HG03064 (cell line): ENCODE results near the gene MACROD2.

Experiments used
- ATAC-seq: cut with Tn5 transposase; IDR thresholded peaks from one replicate; pipeline ENCODE4 v1.9.1; 2021; ENCODE audit warnings: low read depth; ENCODE audit not compliant: unreplicated experiment

The MACROD2 gene

DNA sequence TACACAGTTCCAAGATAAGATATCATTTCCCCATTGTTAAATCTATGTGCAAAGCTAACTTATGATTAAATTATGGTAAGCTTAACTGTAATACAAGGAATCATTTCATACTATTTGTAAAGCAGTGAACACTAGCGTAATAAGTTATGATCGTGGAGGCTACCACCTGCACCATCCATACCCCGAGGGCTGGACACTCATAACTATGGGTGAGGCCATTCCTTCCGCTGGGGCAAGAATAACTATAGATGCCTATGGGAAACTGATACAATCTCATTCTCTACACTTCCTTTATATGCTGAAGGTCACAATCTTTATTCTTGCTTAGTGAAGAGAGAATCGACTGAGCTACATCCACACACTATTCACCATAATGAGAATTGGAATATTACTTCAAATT, 1258.1 kb downstream of the MACROD2 start:
- ATAC-seq, result no peak

- ATAC-seq, result no peak
These were observed 1261.6 kb downstream of the MACROD2 start for GRCh38 chr20:15256676-15257568.

DNA sequence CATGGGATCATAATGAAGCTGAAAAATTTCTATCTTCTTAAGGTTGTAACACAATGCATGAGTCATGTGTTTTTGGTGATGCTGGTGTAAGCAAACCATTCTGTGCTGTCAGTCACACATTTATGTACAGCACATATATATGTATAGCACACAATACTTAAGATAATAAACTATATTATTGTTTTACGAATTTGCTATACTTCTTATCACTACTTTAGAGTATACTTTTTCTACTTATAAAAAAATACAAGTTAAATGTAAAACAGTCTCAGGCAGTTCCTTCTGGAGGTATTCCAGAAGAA, 1262.2 kb downstream of the MACROD2 start:
- no peak for ATAC-seq

DNA sequence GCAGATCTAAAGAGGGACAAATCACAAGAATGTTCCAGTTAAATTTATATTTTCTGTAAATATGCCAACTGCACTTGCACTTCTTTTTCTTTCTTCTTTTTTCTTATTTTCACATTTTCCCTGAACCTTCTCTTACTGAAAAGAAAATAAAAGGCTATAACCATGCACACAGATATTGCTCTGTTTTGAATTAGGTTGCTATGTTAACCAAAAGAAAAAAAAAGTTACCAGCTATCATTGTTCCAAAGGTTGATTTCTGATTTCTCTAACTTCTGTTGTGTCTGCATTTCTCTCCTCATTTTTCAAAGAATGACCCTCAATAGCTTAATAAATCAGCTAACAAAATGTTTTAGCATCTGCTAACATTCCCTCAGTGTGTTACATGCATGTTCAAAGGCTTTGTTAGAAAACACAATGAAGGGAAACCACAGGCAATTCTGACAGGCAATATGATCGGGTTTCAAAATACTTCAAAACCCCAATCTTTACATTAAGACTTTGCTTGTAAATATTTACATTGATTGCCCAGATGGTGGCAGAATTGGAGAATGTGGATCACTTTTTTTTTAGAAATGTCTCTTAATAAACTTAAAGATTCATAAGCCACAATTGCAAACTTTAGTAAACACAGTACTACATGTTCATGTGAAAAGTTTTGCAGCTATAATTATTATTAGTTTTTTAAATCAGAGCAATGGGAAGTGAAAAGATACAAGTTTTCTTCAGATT, 1270.4 kb downstream of the MACROD2 start:
- no peak for ATAC-seq

- no peak for ATAC-seq
These were observed 1272.6 kb downstream of the MACROD2 start for GRCh38 chr20:15267935-15268334.

DNA sequence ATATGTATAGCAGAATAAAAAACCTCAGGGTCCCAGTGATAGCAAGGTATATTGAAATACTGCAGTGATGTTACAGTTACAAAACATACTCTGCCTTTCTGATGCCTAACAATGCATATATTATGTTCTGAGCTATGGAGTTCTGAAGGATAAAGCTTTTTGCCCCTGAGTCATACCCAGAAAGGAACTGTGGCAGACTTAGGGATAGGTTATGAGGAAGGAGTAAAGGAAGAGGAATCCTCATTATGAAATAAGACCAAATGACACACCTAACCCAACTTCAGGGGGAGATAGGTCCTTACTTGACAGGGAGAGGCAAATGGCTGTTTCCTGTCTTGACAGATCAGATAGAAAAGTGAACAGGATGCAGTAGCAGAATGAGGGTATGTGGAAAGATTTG, 1282.7 kb downstream of the MACROD2 start:
- no peak for ATAC-seq

GRCh38 chr20:15287329-15287728, 1292.0 kb downstream of the MACROD2 start:
- no peak for ATAC-seq

GRCh38 chr20:15288106-15288505, 1292.8 kb downstream of the MACROD2 start:
- ATAC-seq, result no peak

DNA sequence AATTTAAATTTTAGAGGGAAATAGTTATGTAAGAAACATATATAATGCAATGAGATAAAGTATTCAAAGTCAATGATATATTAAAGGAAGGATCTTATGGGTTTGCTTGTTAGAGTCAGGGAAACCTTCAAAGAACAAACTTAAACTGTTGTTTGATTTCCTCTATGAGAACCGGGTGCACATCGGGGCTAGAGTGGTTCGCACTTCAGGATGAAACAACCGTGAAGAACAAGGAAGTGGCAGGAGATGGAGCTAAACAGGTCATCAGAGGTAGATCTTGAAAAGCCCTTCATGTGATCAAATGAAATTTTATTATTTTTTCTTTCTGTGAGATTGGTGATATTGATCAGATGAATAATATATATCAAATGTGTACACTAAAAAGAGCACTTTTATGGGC, 1294.0 kb downstream of the MACROD2 start:
- ATAC-seq, result no peak

DNA sequence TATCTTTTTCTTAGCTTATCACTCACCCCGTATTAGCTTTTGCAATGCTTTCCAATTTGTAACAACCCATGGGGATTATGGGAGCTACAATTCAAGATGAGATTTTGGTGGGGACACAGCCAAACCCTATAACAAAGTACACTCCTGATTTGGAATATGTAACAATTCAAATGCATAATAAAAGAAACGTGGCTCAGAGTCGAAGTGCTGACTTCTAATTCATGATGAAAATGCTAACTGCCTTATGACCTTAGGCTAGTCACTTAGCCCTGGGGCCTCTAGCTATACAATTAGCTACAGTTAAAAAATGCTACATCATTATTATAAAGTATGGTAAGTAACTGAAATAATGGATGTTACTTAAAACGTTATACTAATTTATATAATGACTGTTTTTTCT, 1297.1 kb downstream of the MACROD2 start:
- ATAC-seq, result no peak

- no peak for ATAC-seq
These were observed 1301.1 kb downstream of the MACROD2 start for GRCh38 chr20:15296422-15296821.

- ATAC-seq, result no peak
These were observed 1302.0 kb downstream of the MACROD2 start for GRCh38 chr20:15297059-15297875.

GRCh38 chr20:15302075-15302474, 1306.8 kb downstream of the MACROD2 start:
- no peak for ATAC-seq

GRCh38 chr20:15310361-15310760, 1315.0 kb downstream of the MACROD2 start:
- no peak for ATAC-seq

GRCh38 chr20:15316556-15316955, 1321.2 kb downstream of the MACROD2 start:
- no peak for ATAC-seq

DNA sequence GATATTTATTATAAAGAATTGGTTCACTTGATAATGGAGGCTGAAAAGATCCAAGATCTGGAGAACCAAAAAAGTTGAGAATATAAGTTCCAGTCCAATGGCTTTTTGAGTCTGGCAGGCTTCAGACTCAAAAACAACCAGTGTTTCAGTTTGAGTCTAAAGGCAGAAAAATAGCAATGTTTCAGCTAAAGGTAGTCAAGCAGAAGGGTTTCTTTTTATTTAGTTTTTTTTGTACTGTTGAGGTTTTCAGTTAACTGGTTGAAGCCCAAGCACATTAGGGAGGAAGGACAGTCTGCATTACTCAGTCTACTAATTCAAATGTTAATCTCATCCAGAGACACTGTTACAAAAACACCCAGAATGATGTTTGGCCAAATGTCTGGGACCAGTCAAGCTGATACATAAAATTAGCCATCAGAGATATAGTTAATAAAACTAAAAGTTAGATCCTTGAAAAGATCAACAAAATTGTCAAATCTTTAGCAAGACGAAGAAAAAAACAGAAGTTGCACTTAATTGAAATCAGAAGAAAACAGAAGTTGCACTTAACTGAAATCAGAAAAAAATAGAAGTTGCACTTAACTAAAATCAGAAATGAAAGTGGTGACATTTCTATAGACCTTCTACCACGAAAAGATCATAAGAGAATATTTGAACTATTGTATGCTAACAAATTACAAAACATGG, 1322.4 kb downstream of the MACROD2 start:
- ATAC-seq, result peak; percentile 81

- ATAC-seq, result no peak
These were observed 1323.4 kb downstream of the MACROD2 start for GRCh38 chr20:15318682-15319081.

- ATAC-seq, result no peak
These were observed 1324.1 kb downstream of the MACROD2 start for GRCh38 chr20:15319439-15319838.

GRCh38 chr20:15320941-15321340, 1325.6 kb downstream of the MACROD2 start:
- no peak for ATAC-seq

DNA sequence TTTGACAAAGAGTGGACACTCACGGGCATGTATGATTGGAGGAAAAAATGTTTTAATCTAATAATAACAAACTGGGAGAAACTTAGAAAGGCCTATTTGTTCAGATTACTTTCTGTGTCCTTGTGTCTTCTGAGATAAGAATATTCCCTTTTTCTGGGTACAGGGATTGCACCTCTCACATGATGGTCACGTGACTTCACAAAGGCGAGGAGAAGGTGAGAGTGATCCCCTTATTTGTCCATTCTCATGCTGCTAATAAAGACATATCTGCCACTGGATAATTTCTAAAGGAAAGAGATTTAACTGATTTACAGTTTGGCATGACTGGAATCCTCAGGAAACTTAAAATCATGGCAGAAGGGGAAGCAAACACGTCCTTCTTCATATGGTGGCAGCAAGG, 1331.8 kb downstream of the MACROD2 start:
- no peak for ATAC-seq

GRCh38 chr20:15328084-15328483, 1332.8 kb downstream of the MACROD2 start:
- ATAC-seq, result no peak
